Astrocyte (in vitro differentiated cells and primary cell): ENCODE results near the gene PERM1. TPM values are rescaled to one million over a fixed set of nuclear protein-coding genes. Genes with fewer than 3 reads are reported as not detected.

Experiments
- DNase-seq: peaks from one replicate; pipeline ENCODE4 v3.0.0-alpha.2; 2010; ENCODE audit warnings: low read depth
- FAIRE-seq: peaks from 2 replicates; lab custom pipeline; 2011; peaks lifted over from hg19 to GRCh38; lab: Jason Lieb, UNC
- H2AFZ ChIP-seq: 2 replicates; pipeline ENCODE4 v1.6.0; 2012; ENCODE audit warnings: low read depth, low read length, inconsistent platforms
- H3K27ac ChIP-seq: 2 replicates; pipeline ENCODE4 v1.5.1; 2011; ENCODE audit warnings: low read depth, low read length, inconsistent platforms
- H3K27me3 ChIP-seq: 2 replicates; pipeline ENCODE4 v1.6.0; 2011; ENCODE audit warnings: low read length, inconsistent platforms; ENCODE audit not compliant: insufficient read depth
- H3K36me3 ChIP-seq: 2 replicates; pipeline ENCODE4 v1.5.1; 2011; ENCODE audit warnings: low read length, inconsistent platforms; ENCODE audit not compliant: insufficient read depth
- H3K4me1 ChIP-seq: 2 replicates; pipeline ENCODE4 v1.5.1; 2011; ENCODE audit warnings: low read length, inconsistent platforms; ENCODE audit not compliant: insufficient read depth
- H3K4me2 ChIP-seq: 2 replicates; pipeline ENCODE4 v1.6.0; 2012; ENCODE audit warnings: low read length, inconsistent platforms
- H3K4me3 ChIP-seq: 2 replicates; pipeline ENCODE4 v1.5.1; 2011; ENCODE audit warnings: low read depth, mild to moderate bottlenecking, low read length, inconsistent platforms; ENCODE audit not compliant: insufficient read depth
- H3K79me2 ChIP-seq: 2 replicates; pipeline ENCODE4 v1.6.0; 2012; ENCODE audit warnings: mild to moderate bottlenecking, low read length, inconsistent platforms; ENCODE audit not compliant: insufficient read depth
- H3K9ac ChIP-seq: 2 replicates; pipeline ENCODE4 v1.6.0; 2012; ENCODE audit warnings: mild to moderate bottlenecking, low read length, inconsistent platforms
- H3K9me3 ChIP-seq: 2 replicates; pipeline ENCODE4 v1.5.1; 2012; ENCODE audit warnings: low read depth, mild to moderate bottlenecking, low read length, inconsistent platforms; ENCODE audit not compliant: insufficient read depth
- H4K20me1 ChIP-seq: 2 replicates; pipeline ENCODE4 v1.6.0; 2012; ENCODE audit warnings: low read length, inconsistent platforms; ENCODE audit not compliant: insufficient read depth
- H3K27ac Mint-ChIP-seq: one replicate; pipeline ENCODE4 v1.8.0; 2021; ENCODE audit warnings: mild to moderate bottlenecking, mixed read lengths; ENCODE audit not compliant: unreplicated experiment
- H3K27me3 Mint-ChIP-seq: one replicate; pipeline ENCODE4 v1.8.0; 2021; ENCODE audit warnings: low read depth, mixed read lengths; ENCODE audit not compliant: unreplicated experiment
- H3K36me3 Mint-ChIP-seq: one replicate; pipeline ENCODE4 v1.8.0; 2021; ENCODE audit warnings: low read depth, mixed read lengths; ENCODE audit not compliant: unreplicated experiment
- H3K4me1 Mint-ChIP-seq: one replicate; pipeline ENCODE4 v1.8.0; 2021; ENCODE audit warnings: low read depth, mixed read lengths; ENCODE audit not compliant: unreplicated experiment
- H3K4me3 Mint-ChIP-seq: one replicate; pipeline ENCODE4 v1.8.0; 2021; ENCODE audit warnings: mild to moderate bottlenecking, moderate library complexity, mixed read lengths; ENCODE audit not compliant: unreplicated experiment
- H3K9me3 Mint-ChIP-seq: one replicate; pipeline ENCODE4 v1.8.0; 2021; ENCODE audit warnings: mild to moderate bottlenecking, mixed read lengths; ENCODE audit not compliant: unreplicated experiment
- CTCF ChIP-seq: IDR thresholded peaks from 2 replicates; pipeline ENCODE4 v1.5.1; 2011; ENCODE audit warnings: low read depth, mild to moderate bottlenecking, inconsistent platforms, low read length, moderate library complexity; ENCODE audit not compliant: insufficient read depth
- EZH2 ChIP-seq: IDR thresholded peaks from 2 replicates; pipeline ENCODE4 v1.6.1; 2012; ENCODE audit warnings: mild to moderate bottlenecking, low read length, inconsistent platforms; ENCODE audit not compliant: insufficient read depth
- total RNA-seq: library from RNA; stranded (reverse); gene quantifications from 2 replicates; pipeline ENCODE4 v1.2.1, GENCODE V29; 2021

PERM1 gene
- total RNA-seq, 1 donor from 2014 or later, result 0.20 TPM

GRCh38 chr1:934991-935750 lies 46.7 kb downstream of the PERM1 start:
- Histone ChIP-seq H3K4me2 (peak overlapping the region; percentile 16), H3K27me3 (peaks cover 9% of the 10 kb centered on the region), H3K9ac (no peak overlapping the region), H3K27ac (no peak overlapping the region), H3K79me2 (no peaks in the 10 kb centered on the region), H4K20me1 (peaks cover 15% of the 10 kb centered on the region), H3K4me1 (peaks cover 15% of the 10 kb centered on the region), H3K4me3 (no peak overlapping the region), H3K9me3 (no peaks in the 10 kb centered on the region), H2AFZ (no peak overlapping the region), H3K36me3 (no peaks in the 10 kb centered on the region)
- FAIRE-seq (no peak), DNase-seq (no peak)
- Mint-ChIP-seq H3K27me3 (peaks cover 42% of the 10 kb centered on the region), H3K4me1 (peaks cover 9% of the 10 kb centered on the region), H3K9me3 (peaks cover 2% of the 10 kb centered on the region), H3K27ac (no peak overlapping the region), H3K36me3 (no peaks in the 10 kb centered on the region), H3K4me3 (no peak overlapping the region)
- TF ChIP-seq EZH2 (peak; percentile 56), CTCF (no peak)

GRCh38 chr1:933603-933940 lies 48.3 kb downstream of the PERM1 start:
- Histone ChIP-seq H3K4me2 (no peak overlapping the region), H3K79me2 (no peaks in the 10 kb centered on the region), H3K27me3 (peaks cover 9% of the 10 kb centered on the region), H3K36me3 (no peaks in the 10 kb centered on the region), H3K4me1 (peaks cover 4% of the 10 kb centered on the region), H3K27ac (no peak overlapping the region), H4K20me1 (peaks cover 23% of the 10 kb centered on the region), H3K9me3 (no peaks in the 10 kb centered on the region), H2AFZ (no peak overlapping the region), H3K4me3 (no peak overlapping the region), H3K9ac (no peak overlapping the region)
- H3K4me1 Mint-ChIP-seq, result peaks cover 7% of the 10 kb centered on the region
- H3K36me3 Mint-ChIP-seq, result no peaks in the 10 kb centered on the region
- no peak overlapping the region for H3K27ac Mint-ChIP-seq
- no peak for TF ChIP-seq CTCF
- TF ChIP-seq EZH2, result no peak
- H3K9me3 Mint-ChIP-seq, result peaks cover 2% of the 10 kb centered on the region
- peaks cover 50% of the 10 kb centered on the region for H3K27me3 Mint-ChIP-seq
- FAIRE-seq, result no peak
- DNase-seq, result no peak
- H3K4me3 Mint-ChIP-seq, result no peak overlapping the region
